IMR-90 (cell line): ENCODE results near the gene GPR160. TPM values are rescaled to one million over a fixed set of nuclear protein-coding genes. Genes with fewer than 3 reads are reported as not detected.

Experiments used
- ATAC-seq: fragments of 200-7000 bp; cut with Tn5 transposase; 2 replicates; pipeline ENCODE4 v1.9.1; 2020; ENCODE audit warnings: low read depth, mild to moderate bottlenecking, moderate library complexity
- BruUV-seq: library from RNA; stranded (reverse); fragments of 400-500 nt; replicated peaks from 2 replicates; lab custom pipeline; 2021; lab: Mats Ljungman, UMichigan
- CTCF ChIA-PET: fragments of 300-600 bp; formaldehyde crosslinking; extraction: SDS; loops from one replicate; lab custom pipeline; 2021; ENCODE audit warnings: antibody characterized with exemption; lab: Yijun Ruan, JAX
- POLR2A ChIA-PET: fragments of 300-600 bp; sonication (Branson Sonifier 250); formaldehyde crosslinking; loops from one replicate; lab custom pipeline; 2022; ENCODE audit warnings: antibody characterized with exemption; ENCODE audit not compliant: unreplicated experiment; lab: Charles Lee
- DNase-seq: peaks from one replicate; pipeline ENCODE4 v3.0.0; 2013
- H2AFZ ChIP-seq: replicated peaks from 2 replicates; pipeline ENCODE3; 2013; ENCODE audit warnings: low read length, mild to moderate bottlenecking; ENCODE audit not compliant: poor library complexity
- H2AK5ac ChIP-seq: 2 replicates; pipeline ENCODE4 v1.6.1; 2013; ENCODE audit warnings: low read depth, low read length, inconsistent platforms
- H2AK9ac ChIP-seq: replicated peaks from 2 replicates; pipeline ENCODE3; 2013; ENCODE audit warnings: mild to moderate bottlenecking, low read depth, low read length, moderate library complexity; ENCODE audit not compliant: poor library complexity
- H2BK120ac ChIP-seq: 2 replicates; pipeline ENCODE4 v1.6.1; 2013; ENCODE audit warnings: low read depth, low read length, inconsistent platforms
- H2BK15ac ChIP-seq: 3 replicates; pipeline ENCODE4 v1.6.1; 2013; ENCODE audit warnings: low read depth, low read length, inconsistent platforms
- H2BK20ac ChIP-seq: 2 replicates; pipeline ENCODE4 v1.6.1; 2013; ENCODE audit warnings: low read depth, mild to moderate bottlenecking, inconsistent platforms, low read length, moderate library complexity
- H2BK5ac ChIP-seq: 2 replicates; pipeline ENCODE4 v1.6.1; 2013; ENCODE audit warnings: mild to moderate bottlenecking, low read depth, low read length, inconsistent platforms; ENCODE audit not compliant: poor library complexity, severe bottlenecking
- H3K14ac ChIP-seq: replicated peaks from 2 replicates; pipeline ENCODE4 v1.6.1; 2013; ENCODE audit warnings: low read depth, low read length, inconsistent platforms
- H3K18ac ChIP-seq: 2 replicates; pipeline ENCODE4 v1.6.1; 2013; ENCODE audit warnings: low read depth, low read length, control low read depth
- H3K23ac ChIP-seq: 2 replicates; pipeline ENCODE4 v1.6.1; 2013; ENCODE audit warnings: low read depth, low read length, inconsistent platforms
- H3K27ac ChIP-seq: 2 replicates; pipeline ENCODE4 v1.5.1; 2013; ENCODE audit warnings: mild to moderate bottlenecking, control low read depth, low read length; ENCODE audit not compliant: insufficient read depth
- H3K27me3 ChIP-seq: 2 replicates; pipeline ENCODE4 v1.6.1; 2013; ENCODE audit warnings: low read length; ENCODE audit not compliant: control insufficient read depth, insufficient read depth
- H3K36me3 ChIP-seq: 2 replicates; pipeline ENCODE4 v1.6.1; 2013; ENCODE audit warnings: low read length, mixed read lengths; ENCODE audit not compliant: control insufficient read depth, insufficient read depth
- H3K4ac ChIP-seq: 2 replicates; pipeline ENCODE4 v1.6.1; 2013; ENCODE audit warnings: low read depth, low read length, inconsistent platforms
- H3K4me1 ChIP-seq: 2 replicates; pipeline ENCODE4 v1.6.1; 2013; ENCODE audit warnings: low read length, mixed read lengths; ENCODE audit not compliant: control insufficient read depth, insufficient read depth
- H3K4me2 ChIP-seq: 2 replicates; pipeline ENCODE4 v1.6.1; 2013; ENCODE audit warnings: low read depth, mild to moderate bottlenecking, control low read depth, low read length, moderate library complexity
- H3K4me3 ChIP-seq: 2 replicates; pipeline ENCODE4 v1.5.1; 2013; ENCODE audit warnings: low read depth, mild to moderate bottlenecking, control low read depth, low read length, moderate library complexity; ENCODE audit not compliant: insufficient read depth
- H3K56ac ChIP-seq: 2 replicates; pipeline ENCODE4 v1.6.1; 2013; ENCODE audit warnings: low read length, inconsistent platforms; ENCODE audit not compliant: insufficient read depth; ENCODE audit errors: extremely low read depth
- H3K79me1 ChIP-seq, 2 experiments: 2 replicates each; pipeline ENCODE4 v1.6.1; 2013; ENCODE audit warnings: low read length in 2 of 2, inconsistent platforms in 1 of 2, low read depth in 1 of 2
- H3K9ac ChIP-seq: 2 replicates; pipeline ENCODE4 v1.6.1; 2013; ENCODE audit warnings: low read depth, low read length, control low read depth
- H3K9me1 ChIP-seq: 2 replicates; pipeline ENCODE4 v1.6.1; 2013; ENCODE audit warnings: low read length, inconsistent platforms; ENCODE audit not compliant: insufficient read depth
- H3K9me3 ChIP-seq: 2 replicates; pipeline ENCODE4 v1.6.1; 2013; ENCODE audit warnings: low read length; ENCODE audit not compliant: control insufficient read depth, insufficient read depth
- H4K20me1 ChIP-seq: 2 replicates; pipeline ENCODE4 v1.6.1; 2013; ENCODE audit warnings: low read length, inconsistent platforms; ENCODE audit not compliant: insufficient read depth
- H4K5ac ChIP-seq: 2 replicates; pipeline ENCODE4 v1.6.1; 2013; ENCODE audit warnings: mild to moderate bottlenecking, low read depth, low read length, control low read depth
- H4K8ac ChIP-seq, 2 experiments: 2 replicates each; pipeline ENCODE4 v1.6.1; 2013; ENCODE audit warnings: low read depth in 2 of 2, low read length in 2 of 2, control low read depth in 1 of 2, inconsistent platforms in 1 of 2
- H4K91ac ChIP-seq: 2 replicates; pipeline ENCODE4 v1.6.1; 2013; ENCODE audit warnings: low read depth, low read length, inconsistent platforms; ENCODE audit not compliant: insufficient read depth
- BHLHE40 ChIP-seq: fragments of 150-350 bp; IDR thresholded peaks from 2 replicates; pipeline ENCODE4 v1.6.1; 2016; ENCODE audit warnings: mild to moderate bottlenecking, low read depth, low read length
- CHD1 ChIP-seq: IDR thresholded peaks from 2 replicates; pipeline ENCODE4 v1.6.1; 2012; ENCODE audit warnings: low read depth, low read length, improper control_type of control experiment
- MAFK ChIP-seq: IDR thresholded peaks from 2 replicates; pipeline ENCODE4 v1.6.1; 2012; ENCODE audit warnings: low read depth, low read length, improper control_type of control experiment
- MAZ ChIP-seq: IDR thresholded peaks from 2 replicates; pipeline ENCODE4 v1.6.1; 2012; ENCODE audit warnings: low read depth, mild to moderate bottlenecking, low read length, improper control_type of control experiment, moderate library complexity, borderline replicate concordance
- MXI1 ChIP-seq: IDR thresholded peaks from 2 replicates; pipeline ENCODE4 v1.6.1; 2012; ENCODE audit warnings: low read depth, mild to moderate bottlenecking, low read length, moderate library complexity, borderline replicate concordance
- RFX5 ChIP-seq: IDR thresholded peaks from 2 replicates; pipeline ENCODE4 v1.8.0; 2012; ENCODE audit warnings: low read depth, mild to moderate bottlenecking, low read length, moderate library complexity
- WGBS, 2 experiments: methylation state at CpG; one replicate each; pipeline versions ENCODE4 v1.1.5 to v1.1.7; 2013; ENCODE audit warnings: missing lambda C conversion rate in 2 of 2; ENCODE audit not compliant: insufficient read length in 1 of 2; ENCODE audit errors: extremely low coverage in 2 of 2; 5-methylcytosine and 5-hydroxymethylcytosine counted together
- dilution Hi-C: fragments of 300-500 bp; cut with HindIII; formaldehyde crosslinking; loops from one replicate; pipeline ENCODE4 v1.14.3; 2018; ENCODE audit warnings: low sequenced_read_pairs; ENCODE audit not compliant: unreplicated experiment
- in situ Hi-C: fragments of 300-500 bp; cut with MboI; formaldehyde crosslinking; loops from 3 replicates; pipeline ENCODE4 v1.14.3; 2019; ENCODE audit warnings: low sequenced_read_pairs, inconsistent platforms, mixed read lengths
- intact Hi-C: fragments of 100-400 bp; cut with micrococcal nuclease; formaldehyde crosslinking; loops from 2 replicates; pipeline ENCODE4 v1.10.0; 2022
- polyA plus RNA-seq, 3 experiments: library from polyadenylated mRNA; depleted of rRNA; stranded (reverse); fragments of >200 nt; gene quantifications; 2 replicates each; pipeline ENCODE4 v1.2.3, GENCODE V29; 2012; ENCODE audit warnings: low replicate concordance in 1 of 3
- total RNA-seq: library from RNA; depleted of rRNA; stranded (reverse); fragments of >200 nt; gene quantifications from 2 replicates; pipeline ENCODE4 v1.2.3, GENCODE V29; 2012
- TF ChIP-seq, protein P1 (sequence below): fragments of 150-350 bp; IDR thresholded peaks from 2 replicates; pipeline ENCODE4 v1.6.1; 2016; ENCODE audit warnings: low read depth, mild to moderate bottlenecking, low read length, moderate library complexity, borderline replicate concordance

Gene GPR160
- total and polyA plus RNA-seq, 2 of the 4 experiments (the other 2 are of a cell fraction) = 0.09 to 0.18 TPM

GRCh38 chr3:170096342-170096741, 58.5 kb downstream of the GPR160 start:
- POLR2A ChIA-PET = no interaction called here
- ATAC-seq (no peak), DNase-seq (no peak)
- H3K9ac ChIP-seq = no peak overlapping the region
- WGBS, 2 experiments = no CpG with 5 or more reads among the region's 3 CpGs
- no peaks in the 10 kb centered on the region for H3K9me1 ChIP-seq
- no peak overlapping the region for H2BK120ac ChIP-seq
- peaks cover 2 to 9% of the 10 kb centered on the region in 2 experiments; a peak in 2 of 4 replicates for H3K79me1 ChIP-seq
- H3K23ac ChIP-seq = no peak overlapping the region
- dilution Hi-C loops (no loop called here), intact Hi-C loops (loop anchor here (5.0 to 10.0 kb wide), 2 partner anchors 104 to 232 kb away; partner anchors contain the start of gene LRRC31), in situ Hi-C loops (no loop called here)
- H3K4ac ChIP-seq = no peak overlapping the region
- H3K4me1 ChIP-seq = no peaks in the 10 kb centered on the region
- no peak overlapping the region for H3K4me3 ChIP-seq
- H4K91ac ChIP-seq = no peak overlapping the region
- no peaks in the 10 kb centered on the region for H4K20me1 ChIP-seq
- H3K14ac ChIP-seq = no peak overlapping the region
- no peak overlapping the region for H2BK20ac ChIP-seq
- no peak overlapping the region for H2AK5ac ChIP-seq
- no peak overlapping the region for H2AFZ ChIP-seq
- no TSS peak for BruUV-seq
- no peak overlapping the region for H2AK9ac ChIP-seq
- no peaks in the 10 kb centered on the region for H3K9me3 ChIP-seq
- TF ChIP-seq CHD1 = no peak
- TF ChIP-seq MAFK = no peak
- TF ChIP-seq BHLHE40 = no peak
- TF ChIP-seq RFX5 = no peak
- no peak for TF ChIP-seq MXI1
- TF ChIP-seq, protein P1, sequence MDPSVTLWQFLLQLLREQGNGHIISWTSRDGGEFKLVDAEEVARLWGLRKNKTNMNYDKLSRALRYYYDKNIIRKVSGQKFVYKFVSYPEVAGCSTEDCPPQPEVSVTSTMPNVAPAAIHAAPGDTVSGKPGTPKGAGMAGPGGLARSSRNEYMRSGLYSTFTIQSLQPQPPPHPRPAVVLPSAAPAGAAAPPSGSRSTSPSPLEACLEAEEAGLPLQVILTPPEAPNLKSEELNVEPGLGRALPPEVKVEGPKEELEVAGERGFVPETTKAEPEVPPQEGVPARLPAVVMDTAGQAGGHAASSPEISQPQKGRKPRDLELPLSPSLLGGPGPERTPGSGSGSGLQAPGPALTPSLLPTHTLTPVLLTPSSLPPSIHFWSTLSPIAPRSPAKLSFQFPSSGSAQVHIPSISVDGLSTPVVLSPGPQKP = no peak
- no peak for TF ChIP-seq MAZ
- 0 out of 2 replicates have a peak overlapping the region, but pooled peaks have one; percentile 3 for H3K56ac ChIP-seq
- no peak overlapping the region for H4K8ac ChIP-seq
- CTCF ChIA-PET = no interaction called here
- H3K27me3 ChIP-seq = no peaks in the 10 kb centered on the region
- no peak overlapping the region for H3K18ac ChIP-seq
- no peak overlapping the region for H4K5ac ChIP-seq
- H2BK15ac ChIP-seq = no peak overlapping the region
- H3K27ac ChIP-seq = no peak overlapping the region
- H2BK5ac ChIP-seq = no peak overlapping the region
- no peak overlapping the region for H3K4me2 ChIP-seq
- peaks cover 31% of the 10 kb centered on the region for H3K36me3 ChIP-seq
